Astrocyte (in vitro differentiated cells and primary cell): ENCODE results near the gene DENND4B.

Source experiments
- CTCF ChIP-seq: IDR thresholded peaks from 2 replicates; pipeline ENCODE4 v1.5.1; 2011; ENCODE audit warnings: low read depth, mild to moderate bottlenecking, inconsistent platforms, low read length, moderate library complexity; ENCODE audit not compliant: insufficient read depth
- EZH2 ChIP-seq: IDR thresholded peaks from 2 replicates; pipeline ENCODE4 v1.6.1; 2012; ENCODE audit warnings: mild to moderate bottlenecking, low read length, inconsistent platforms; ENCODE audit not compliant: insufficient read depth

- TF ChIP-seq CTCF (no peak), EZH2 (no peak)
These were observed 11.8 kb downstream of the DENND4B start for GRCh38 chr1:153934746-153935145.
